T-helper 1 cell treated with Interleukin-12 subunit alpha and Interleukin-12 subunit beta and Interleukin-4 antibody, amounts not matched to agents 30 μg/mL and 1 μg/mL, for 36 hours (primary cell): ENCODE results near the gene TMEM252.

Experiments used
- H3K27ac Mint-ChIP-seq: one replicate; pipeline ENCODE4 v1.8.0; 2021; ENCODE audit warnings: mild to moderate bottlenecking, mixed read lengths
- H3K27me3 Mint-ChIP-seq: one replicate; pipeline ENCODE4 v1.8.0; 2021; ENCODE audit warnings: low read depth, mixed read lengths
- H3K36me3 Mint-ChIP-seq: one replicate; pipeline ENCODE4 v1.8.0; 2021; ENCODE audit warnings: low read depth, mixed read lengths
- H3K4me1 Mint-ChIP-seq: one replicate; pipeline ENCODE4 v1.8.0; 2021; ENCODE audit warnings: low read depth, mixed read lengths
- H3K4me3 Mint-ChIP-seq: one replicate; pipeline ENCODE4 v1.8.0; 2021; ENCODE audit warnings: mild to moderate bottlenecking, moderate library complexity, mixed read lengths
- H3K9me3 Mint-ChIP-seq: one replicate; pipeline ENCODE4 v1.8.0; 2021; ENCODE audit warnings: mixed read lengths

The TMEM252 gene, protein sequence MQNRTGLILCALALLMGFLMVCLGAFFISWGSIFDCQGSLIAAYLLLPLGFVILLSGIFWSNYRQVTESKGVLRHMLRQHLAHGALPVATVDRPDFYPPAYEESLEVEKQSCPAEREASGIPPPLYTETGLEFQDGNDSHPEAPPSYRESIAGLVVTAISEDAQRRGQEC

DNA sequence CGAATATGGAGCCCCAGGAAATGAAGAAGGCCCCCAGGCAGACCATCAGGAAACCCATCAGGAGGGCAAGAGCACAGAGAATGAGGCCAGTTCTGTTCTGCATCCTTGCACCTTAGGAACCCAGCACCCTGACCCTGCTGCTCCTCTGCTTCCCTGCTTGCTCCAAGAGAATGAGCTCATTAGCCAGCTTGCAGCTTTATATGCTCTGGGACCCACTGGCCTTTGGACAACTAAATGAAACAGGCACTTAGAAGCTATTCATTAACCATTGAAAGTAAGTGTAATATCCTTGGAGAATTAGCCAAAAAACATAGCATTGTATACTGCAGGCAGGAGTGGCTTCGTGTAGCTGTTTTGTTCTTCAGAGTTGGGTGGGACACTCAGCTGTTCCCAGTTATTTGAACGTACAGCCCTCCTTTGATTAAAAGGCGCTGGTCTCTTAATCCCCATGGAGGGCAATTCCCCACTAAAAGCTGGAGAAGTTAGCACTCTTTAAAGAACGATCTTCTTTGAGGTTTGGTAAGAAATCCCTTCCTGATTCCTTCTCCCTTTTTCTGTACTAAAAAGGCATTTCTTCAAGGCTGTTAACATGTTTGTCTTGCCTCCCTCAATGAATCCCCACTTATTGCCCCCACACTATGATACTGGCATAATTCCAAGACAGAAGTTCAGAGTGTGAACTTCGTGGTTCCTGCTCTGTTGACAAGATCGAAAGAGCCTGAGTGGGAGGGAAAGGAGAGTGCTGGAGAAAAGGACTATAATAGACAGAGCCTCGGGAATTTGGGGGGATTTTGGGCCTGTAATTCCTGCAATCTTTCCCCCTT, at the start of gene TMEM252:
TSS of gene TMEM252 (minus strand) at position 172 of the 824 bp plus-strand sequence. CDS start at position 103, 69 bp downstream.
- Mint-ChIP-seq H3K27ac (no peak within 1 kb of the TSS), H3K4me1 (peaks cover 2% of the 10 kb centered on the region)

DNA sequence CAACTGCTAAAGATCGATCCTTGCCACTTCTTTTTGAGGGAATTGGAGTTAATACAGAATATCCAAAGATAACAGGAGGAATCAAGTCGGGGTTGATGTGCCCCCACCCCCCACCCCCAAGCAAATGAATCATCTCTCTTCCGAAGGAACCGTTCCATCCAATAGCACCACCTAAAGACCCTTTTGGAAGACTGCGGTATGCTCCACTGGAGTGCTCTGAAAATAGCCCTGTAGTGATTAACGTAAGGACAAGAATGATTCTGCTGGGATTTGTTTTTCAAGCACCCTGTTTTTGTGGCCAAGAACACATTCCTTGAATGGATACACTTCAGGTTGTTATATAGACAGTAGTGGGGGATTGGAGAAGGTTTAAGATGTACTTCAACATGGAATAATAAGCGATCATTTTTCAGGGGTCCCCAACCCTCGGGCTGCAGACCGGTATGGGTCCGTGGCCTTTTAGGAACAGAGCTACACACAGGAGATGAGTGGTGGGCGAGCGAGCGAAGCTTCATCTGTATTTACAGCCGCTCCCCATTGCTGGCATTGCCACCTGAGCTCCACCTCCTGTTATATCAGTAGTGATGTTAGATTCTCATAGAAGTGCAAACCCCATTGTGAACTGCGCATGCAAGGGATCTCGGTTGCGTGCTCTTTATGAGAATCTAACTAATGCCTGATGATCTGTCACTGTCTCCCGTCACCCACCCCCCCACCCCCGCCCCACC, 44.5 kb upstream of the TMEM252 start:
- no peaks in the 10 kb centered on the region for H3K27me3 Mint-ChIP-seq
- H3K9me3 Mint-ChIP-seq: peaks cover 3% of the 10 kb centered on the region
- H3K36me3 Mint-ChIP-seq: no peaks in the 10 kb centered on the region
- no peak overlapping the region for H3K4me3 Mint-ChIP-seq
- no peak overlapping the region for H3K27ac Mint-ChIP-seq
- H3K4me1 Mint-ChIP-seq: peaks cover 2% of the 10 kb centered on the region

More for the DNA sequence above, at the start of gene TMEM252:
- Mint-ChIP-seq H3K9me3 (no peaks in the 10 kb centered on the region), H3K27me3 (peaks cover 25% of the 10 kb centered on the region), H3K36me3 (no peaks in the 10 kb centered on the region), H3K4me3 (no peak within 1 kb of the TSS)

DNA sequence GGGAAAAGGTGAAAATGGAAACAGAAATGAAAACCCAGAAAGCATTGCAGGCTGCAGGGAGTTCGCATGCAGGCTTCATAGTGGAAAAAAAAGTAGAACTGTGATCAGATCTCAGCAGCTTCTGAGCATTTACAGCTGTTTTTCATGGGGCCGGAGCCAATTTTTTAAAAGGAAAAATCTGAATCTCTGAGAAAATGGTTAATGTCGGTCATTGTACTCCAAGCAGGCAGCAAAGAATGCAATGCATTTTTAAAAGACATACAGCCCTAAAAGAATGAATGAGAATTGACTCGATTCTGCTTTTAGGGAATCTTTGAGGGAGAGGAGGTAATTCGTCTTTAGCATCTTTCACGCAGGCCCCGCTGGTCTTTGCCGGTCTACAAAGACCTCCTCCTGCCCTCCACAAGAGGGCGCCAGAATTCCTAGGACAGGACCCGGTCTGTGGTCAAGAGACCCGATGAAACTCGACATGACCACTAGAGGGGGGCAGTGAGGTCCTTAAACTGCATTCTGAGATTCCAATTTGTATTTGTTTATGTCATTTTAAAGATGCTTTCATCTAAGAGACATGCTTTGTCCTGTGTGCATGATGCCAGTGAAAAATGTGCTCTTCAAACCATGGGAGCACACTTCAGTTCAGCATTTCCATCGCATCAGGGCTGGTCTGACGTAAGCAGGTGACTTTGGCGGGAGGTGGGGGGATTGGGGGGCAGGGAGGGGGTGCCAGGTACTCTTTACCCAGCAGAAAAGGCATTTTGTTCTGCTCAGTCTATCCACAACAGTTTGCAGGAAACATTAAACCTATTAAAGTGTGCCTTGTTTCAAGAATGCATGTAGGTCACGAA, 43.7 kb upstream of the TMEM252 start:
- no peaks in the 10 kb centered on the region for H3K27me3 Mint-ChIP-seq
- peaks cover 2% of the 10 kb centered on the region for H3K4me1 Mint-ChIP-seq
- H3K36me3 Mint-ChIP-seq: no peaks in the 10 kb centered on the region
- H3K27ac Mint-ChIP-seq: no peak overlapping the region
- H3K9me3 Mint-ChIP-seq: peaks cover 3% of the 10 kb centered on the region
- H3K4me3 Mint-ChIP-seq: no peak overlapping the region

DNA sequence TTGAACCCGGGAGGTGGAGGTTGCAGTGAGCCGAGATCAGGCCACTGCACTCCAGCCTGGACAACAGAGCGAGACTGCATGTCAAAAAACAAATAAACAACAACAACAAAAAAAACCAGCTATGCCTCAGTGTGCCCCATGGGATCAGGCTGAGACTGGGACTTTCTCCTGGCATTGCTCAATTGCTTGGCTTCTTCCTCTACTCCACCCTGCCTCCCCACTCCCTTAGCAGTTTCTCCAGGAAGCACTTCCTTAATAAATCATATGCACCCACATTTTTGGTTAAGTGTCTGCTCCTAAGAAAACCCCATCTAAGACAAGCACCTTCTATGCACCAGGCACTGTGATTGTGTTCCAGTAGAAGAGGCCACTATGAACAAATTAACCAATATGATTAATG, 41.0 kb upstream of the TMEM252 start:
- H3K27me3 Mint-ChIP-seq: no peaks in the 10 kb centered on the region
- H3K4me1 Mint-ChIP-seq: peaks cover 2% of the 10 kb centered on the region
- H3K9me3 Mint-ChIP-seq: no peaks in the 10 kb centered on the region
- no peak overlapping the region for H3K4me3 Mint-ChIP-seq
- no peaks in the 10 kb centered on the region for H3K36me3 Mint-ChIP-seq
- H3K27ac Mint-ChIP-seq: no peak overlapping the region

DNA sequence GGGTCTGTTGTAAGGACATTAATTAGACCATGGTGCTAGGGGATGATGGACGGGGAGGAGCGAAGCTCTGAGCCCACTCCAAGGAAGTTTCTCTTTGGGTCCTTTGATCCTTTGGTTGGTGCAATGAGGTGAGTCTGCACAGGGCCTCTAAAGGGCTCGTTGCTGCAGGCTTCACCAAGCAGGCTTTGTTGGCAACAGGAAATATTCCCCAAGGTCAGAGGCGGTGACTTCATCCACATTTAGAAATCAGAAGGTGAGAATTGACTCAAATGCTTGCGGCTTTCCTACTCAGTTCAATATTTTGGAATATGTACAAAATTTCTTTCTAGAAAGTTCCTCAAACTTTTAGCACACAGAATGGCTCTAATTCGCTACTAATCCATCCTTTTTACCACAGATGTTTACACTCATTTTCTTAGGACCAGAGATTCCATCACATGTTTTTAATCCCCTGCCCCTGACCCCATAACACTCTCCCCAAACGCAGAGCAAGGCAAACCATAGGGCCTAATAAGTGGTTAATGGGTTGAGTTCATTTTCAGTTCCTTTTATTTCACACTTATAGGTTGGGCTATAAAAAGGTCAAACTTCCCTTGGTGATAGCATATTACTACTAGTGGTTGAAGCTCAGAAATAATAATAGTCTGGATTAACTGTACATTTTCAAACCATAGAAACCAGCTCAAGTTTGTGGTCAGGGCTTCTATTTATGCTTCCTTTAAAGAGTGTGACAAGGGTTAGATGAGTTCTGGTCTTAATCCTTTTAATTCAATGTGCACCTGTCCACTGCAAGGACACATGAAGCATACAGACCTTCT, 37.3 kb upstream of the TMEM252 start:
- Mint-ChIP-seq H3K27me3 (peaks cover 20% of the 10 kb centered on the region), H3K27ac (no peak overlapping the region), H3K9me3 (no peaks in the 10 kb centered on the region), H3K4me1 (no peaks in the 10 kb centered on the region), H3K36me3 (no peaks in the 10 kb centered on the region), H3K4me3 (no peak overlapping the region)

DNA sequence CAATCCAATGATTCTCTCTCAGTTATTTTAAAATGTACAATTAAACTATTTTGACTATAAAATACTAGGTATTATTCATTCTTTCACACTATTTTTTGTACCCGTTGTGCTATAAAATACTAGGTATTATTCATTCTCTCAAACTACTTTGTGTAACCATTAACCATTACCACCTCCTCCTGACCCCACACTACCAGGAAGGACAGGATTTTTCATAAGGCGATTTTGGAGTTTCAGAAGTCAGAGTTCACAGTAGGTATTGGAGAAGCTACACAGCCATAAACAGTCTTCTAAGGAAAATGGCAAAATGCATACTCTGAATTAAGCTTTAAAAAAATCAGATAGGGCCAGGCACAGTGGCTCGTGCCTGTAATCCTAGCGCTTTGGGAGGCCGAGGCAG, 35.1 kb upstream of the TMEM252 start:
- H3K9me3 Mint-ChIP-seq: peaks cover 7% of the 10 kb centered on the region
- no peaks in the 10 kb centered on the region for H3K36me3 Mint-ChIP-seq
- peaks cover 24% of the 10 kb centered on the region for H3K27me3 Mint-ChIP-seq
- no peaks in the 10 kb centered on the region for H3K4me1 Mint-ChIP-seq
- no peak overlapping the region for H3K4me3 Mint-ChIP-seq
- H3K27ac Mint-ChIP-seq: no peak overlapping the region

DNA sequence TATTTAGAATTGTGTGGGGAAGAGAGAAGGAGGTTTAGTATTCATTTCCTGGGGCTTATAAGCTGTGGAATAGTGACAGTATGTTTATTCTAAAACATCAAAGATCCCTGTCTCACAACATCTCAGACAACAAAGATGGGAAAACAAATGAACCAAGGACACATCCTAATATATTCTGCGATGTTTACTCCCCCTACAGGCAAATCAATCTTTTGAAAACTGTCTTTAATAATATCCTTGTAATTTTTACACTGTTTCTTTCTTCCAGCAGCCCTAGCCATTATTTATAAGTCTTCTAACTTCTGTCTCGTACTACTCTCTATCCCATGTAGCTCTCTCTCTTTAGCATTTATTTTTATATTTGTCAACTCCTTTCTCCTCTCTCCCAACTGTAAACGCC, 33.5 kb upstream of the TMEM252 start:
- Mint-ChIP-seq H3K27ac (no peak overlapping the region), H3K27me3 (peaks cover 33% of the 10 kb centered on the region), H3K36me3 (no peaks in the 10 kb centered on the region), H3K9me3 (peaks cover 7% of the 10 kb centered on the region), H3K4me1 (no peaks in the 10 kb centered on the region), H3K4me3 (no peak overlapping the region)

DNA sequence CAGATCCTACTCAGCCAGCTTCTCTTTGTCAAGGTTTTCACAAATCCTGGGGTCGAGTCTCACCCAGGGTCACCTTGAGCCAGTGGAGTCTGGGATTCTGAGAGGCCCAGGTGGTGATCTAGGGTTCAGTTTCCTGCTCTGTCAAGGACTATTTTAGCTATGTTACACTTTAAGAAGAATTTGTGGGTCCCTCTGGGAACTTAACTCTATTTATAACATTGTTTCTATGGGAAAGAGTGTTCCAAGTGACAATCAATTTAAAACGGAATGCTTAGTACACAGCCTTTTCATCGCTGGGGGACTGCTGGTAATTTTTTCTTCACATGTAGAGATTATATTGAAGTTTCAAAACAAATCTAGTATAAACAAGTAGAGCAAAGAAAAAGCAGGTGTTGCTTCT, 26.9 kb upstream of the TMEM252 start:
- H3K27ac Mint-ChIP-seq: no peak overlapping the region
- peaks cover 7% of the 10 kb centered on the region for H3K9me3 Mint-ChIP-seq
- no peak overlapping the region for H3K4me3 Mint-ChIP-seq
- H3K27me3 Mint-ChIP-seq: peaks cover 25% of the 10 kb centered on the region
- no peaks in the 10 kb centered on the region for H3K36me3 Mint-ChIP-seq
- H3K4me1 Mint-ChIP-seq: no peaks in the 10 kb centered on the region

DNA sequence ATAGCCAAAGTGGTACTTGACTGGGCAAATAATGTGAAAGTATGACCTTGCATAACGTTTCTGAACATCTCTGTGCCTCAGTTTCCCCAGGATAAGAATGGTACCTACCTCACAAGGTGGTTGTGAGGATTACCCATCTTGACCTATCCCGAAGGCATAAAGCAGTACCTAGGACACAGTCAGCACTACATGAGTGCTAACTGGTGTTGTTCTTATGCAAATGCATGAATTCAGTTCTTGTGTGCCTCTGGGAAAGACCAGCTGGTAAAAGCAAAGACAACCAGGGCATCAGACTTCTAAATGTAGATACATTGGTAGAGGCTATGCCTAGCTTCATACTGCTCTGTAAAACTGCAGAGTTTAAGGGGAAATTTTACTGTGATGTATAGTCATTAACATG, 21.8 kb upstream of the TMEM252 start:
- Mint-ChIP-seq H3K27ac (no peak overlapping the region), H3K27me3 (peaks cover 13% of the 10 kb centered on the region), H3K9me3 (no peaks in the 10 kb centered on the region), H3K4me3 (no peak overlapping the region), H3K36me3 (no peaks in the 10 kb centered on the region), H3K4me1 (peaks cover 7% of the 10 kb centered on the region)

DNA sequence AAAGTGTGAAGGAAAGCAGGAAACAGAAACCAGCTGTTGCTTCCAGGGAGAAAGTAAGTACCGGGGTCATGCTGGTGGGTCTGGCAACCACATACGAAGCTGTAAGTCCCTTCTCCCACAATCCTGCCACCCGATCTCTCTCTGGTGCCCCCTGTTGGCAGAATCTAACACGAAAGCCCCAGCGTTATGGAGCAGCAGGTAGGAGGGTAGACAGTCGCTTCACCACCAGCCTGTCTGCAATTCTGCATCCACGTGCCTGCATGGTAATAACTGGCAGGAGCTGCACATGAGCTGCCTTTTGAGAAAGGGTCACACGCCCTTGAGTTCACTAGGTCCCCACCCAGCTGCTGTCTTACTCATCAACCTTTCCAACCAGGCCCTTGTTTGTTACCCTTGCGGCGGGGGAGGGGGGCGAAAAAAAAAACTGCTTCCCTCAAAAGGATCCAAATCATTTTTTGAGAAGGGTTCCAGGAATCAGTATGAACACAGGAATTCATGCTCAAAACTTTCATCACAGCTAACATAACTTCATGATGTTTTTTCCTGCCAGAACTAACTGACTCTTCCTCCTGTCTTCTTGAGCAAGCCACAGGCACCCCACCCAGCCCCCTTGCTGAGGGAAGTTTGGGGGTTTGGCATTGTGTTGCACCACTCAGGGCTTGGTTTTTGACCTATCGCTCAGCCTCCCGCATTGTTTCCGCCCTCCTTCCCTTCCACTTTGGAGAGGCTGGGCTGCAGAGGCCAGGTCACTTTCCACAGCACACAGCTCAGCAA, 19.6 kb upstream of the TMEM252 start:
- Mint-ChIP-seq H3K27me3 (peaks cover 7% of the 10 kb centered on the region), H3K9me3 (no peaks in the 10 kb centered on the region), H3K4me3 (no peak overlapping the region)

DNA sequence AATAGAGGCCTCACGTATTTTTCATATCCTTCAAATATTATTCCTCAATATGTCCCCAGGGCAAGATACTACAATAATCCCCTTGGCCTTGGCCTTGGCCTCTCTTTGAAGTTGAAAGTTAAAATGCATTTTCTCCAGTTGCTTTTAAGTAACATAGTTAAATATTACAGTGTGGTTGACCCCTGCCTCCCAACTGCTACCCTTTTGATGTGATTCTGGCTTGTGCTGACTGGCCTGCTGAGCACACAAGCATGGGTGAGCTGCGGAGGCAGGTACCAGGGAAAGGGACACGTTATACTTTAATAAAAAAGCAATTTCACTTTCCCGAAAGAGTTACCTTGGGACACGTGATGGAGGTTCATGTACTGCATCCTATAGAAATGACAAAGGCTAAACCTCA, 17.9 kb upstream of the TMEM252 start:
- H3K27ac Mint-ChIP-seq: no peak overlapping the region

More for the DNA sequence above, 19.6 kb upstream of the TMEM252 start:
- peaks cover 9% of the 10 kb centered on the region for H3K4me1 Mint-ChIP-seq
- H3K36me3 Mint-ChIP-seq: no peaks in the 10 kb centered on the region
- H3K27ac Mint-ChIP-seq: no peak overlapping the region

DNA sequence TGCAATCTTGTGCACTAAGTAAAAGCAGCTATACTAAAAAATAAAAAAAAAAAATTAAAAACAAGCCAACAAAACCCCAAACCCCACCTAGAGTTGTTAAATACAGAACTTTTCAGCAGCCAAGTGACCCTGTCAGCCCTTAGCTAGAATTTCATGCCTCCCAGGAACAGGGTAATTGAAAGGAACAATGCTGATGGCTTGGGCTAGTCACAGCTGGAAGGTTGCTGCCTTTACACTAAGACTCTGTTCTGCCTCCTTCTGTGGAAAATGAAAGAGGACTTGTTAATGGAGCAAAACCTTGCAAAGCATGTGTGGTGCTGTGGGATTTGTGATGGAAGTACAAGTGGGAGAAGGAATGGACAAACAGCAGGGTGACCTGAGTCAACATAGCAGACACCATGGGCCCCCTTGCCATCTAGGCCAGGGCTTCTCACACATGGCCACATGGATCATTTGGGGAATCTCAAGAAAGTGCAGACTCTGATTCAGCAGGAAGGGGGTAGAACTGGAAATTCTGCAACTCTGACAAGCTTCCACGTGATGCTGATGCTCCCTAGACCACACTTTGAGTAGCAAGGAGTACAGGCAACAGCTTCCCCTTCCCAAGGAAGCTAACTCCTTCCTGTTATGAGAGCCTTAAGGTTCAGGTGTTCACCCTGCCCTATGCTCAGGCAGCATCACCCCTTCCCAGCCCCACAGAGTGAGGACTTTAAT, 14.9 kb upstream of the TMEM252 start:
- Mint-ChIP-seq H3K36me3 (no peaks in the 10 kb centered on the region), H3K4me1 (peaks cover 7% of the 10 kb centered on the region), H3K27ac (no peak overlapping the region), H3K4me3 (no peak overlapping the region), H3K27me3 (peaks cover 22% of the 10 kb centered on the region), H3K9me3 (no peaks in the 10 kb centered on the region)

More for the DNA sequence above, 17.9 kb upstream of the TMEM252 start:
- Mint-ChIP-seq H3K4me1 (peaks cover 9% of the 10 kb centered on the region), H3K4me3 (no peak overlapping the region), H3K9me3 (no peaks in the 10 kb centered on the region), H3K27me3 (peaks cover 12% of the 10 kb centered on the region), H3K36me3 (no peaks in the 10 kb centered on the region)
